PC-9 (cell line): Measurements from ENCODE around the gene SLC7A4.

Experiments
- CTCF ChIP-seq: fragments of 200-600 bp; sonication (generic); conservative IDR thresholded peaks from 2 replicates; pipeline ENCODE4 v1.6.1; 2017; ENCODE audit warnings: mixed run types, antibody characterized with exemption, mild to moderate bottlenecking, moderate library complexity
- EZH2 ChIP-seq: fragments of 200-600 bp; sonication (generic); IDR thresholded peaks from 2 replicates; pipeline ENCODE4 v1.8.0; 2017; ENCODE audit warnings: antibody characterized with exemption, low read depth

- TF ChIP-seq CTCF (no peak), EZH2 (no peak)
Measured at GRCh38 chr22:21033895-21034294, 1.5 kb upstream of the SLC7A4 start.
